ENCODE results near the gene DDX42. TPM values are rescaled to one million over a fixed set of nuclear protein-coding genes. Genes with fewer than 3 reads are reported as not detected.
A peak's percentile ranks its signal among the peaks of the same experiment; 100 is the strongest.

The DDX42 gene
- total and polyA plus RNA-seq, 2 of the 13 experiments (the other 11 are each of a cell fraction or from before 2014, with no cell fraction given), result 87.2 to 92.9 TPM

- TF ChIP-seq PATZ1 (CRISPR knock-in tag; IDR thresholded peaks at IDR 0.05) (no peak), ZNF329 (CRISPR knock-in tag; IDR thresholded peaks at IDR 0.05; ENCODE audit: low read depth) (no peak), HNRNPH1 (optimal IDR thresholded peaks at IDR 0.05; ENCODE audit: low read depth, low read length) (no peak), ZSCAN31 (CRISPR knock-in tag; IDR thresholded peaks at IDR 0.05; ENCODE audit: low read depth) (peak; percentile 70; the same call in 1 of the 2 replicates), ZNF816 (CRISPR knock-in tag; IDR thresholded peaks at IDR 0.05; ENCODE audit: borderline replicate concordance) (no peak), ZNF687 (CRISPR knock-in tag; IDR thresholded peaks at IDR 0.05) (peak; percentile 69), ZFP36L1 (CRISPR knock-in tag; IDR thresholded peaks at IDR 0.05) (no peak), ZNF546 (CRISPR knock-in tag; conservative IDR thresholded peaks at IDR 0.05) (0 out of 2 replicates have a peak, but pooled peaks have one; percentile 41), ZHX1 (CRISPR knock-in tag; IDR thresholded peaks at IDR 0.05; ENCODE audit: low read depth) (no peak), AFF4 (CRISPR knock-in tag; IDR thresholded peaks at IDR 0.05) (no peak), ZBTB39 (CRISPR knock-in tag; IDR thresholded peaks at IDR 0.05) (no peak)
Measured at GRCh38 chr17:63840591-63841349, 66.8 kb downstream of the DDX42 start (continued).
